Activated CD4-positive, alpha-beta T cell treated with anti-CD3 and anti-CD28 coated beads for 48 hours (primary cell): ENCODE measurements around the gene FRRS1L.
"Not testable (repeated sequence)": the region's sequence is repeated elsewhere in the genome, so short reads cannot be mapped to it uniquely, and the experiment has no call there.

Source experiments
- DNase-seq: peaks from one replicate; pipeline ENCODE4 v3.0.0-alpha.2; 2020

Gene FRRS1L

DNA sequence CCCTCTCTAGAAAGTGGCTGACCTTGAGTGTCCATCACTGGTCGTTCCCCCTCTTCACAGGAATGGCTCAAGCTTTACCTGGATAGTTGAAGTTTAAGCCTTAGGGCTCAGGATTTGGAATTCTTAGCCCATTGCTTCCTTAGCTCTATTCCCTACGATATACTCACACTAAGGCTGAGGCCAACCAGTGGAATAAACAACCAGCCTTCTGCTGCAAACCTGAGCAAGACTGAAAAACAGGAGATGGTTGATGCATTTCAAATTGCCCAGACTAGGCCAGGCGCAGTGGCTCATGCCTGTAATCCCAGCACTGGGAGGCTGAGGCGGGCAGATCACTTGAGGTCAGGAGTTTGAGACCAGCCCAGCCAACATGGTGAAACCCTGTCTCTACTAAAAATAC is 40.4 kb downstream of the FRRS1L start:
- not testable (repeated sequence) for DNase-seq

DNA sequence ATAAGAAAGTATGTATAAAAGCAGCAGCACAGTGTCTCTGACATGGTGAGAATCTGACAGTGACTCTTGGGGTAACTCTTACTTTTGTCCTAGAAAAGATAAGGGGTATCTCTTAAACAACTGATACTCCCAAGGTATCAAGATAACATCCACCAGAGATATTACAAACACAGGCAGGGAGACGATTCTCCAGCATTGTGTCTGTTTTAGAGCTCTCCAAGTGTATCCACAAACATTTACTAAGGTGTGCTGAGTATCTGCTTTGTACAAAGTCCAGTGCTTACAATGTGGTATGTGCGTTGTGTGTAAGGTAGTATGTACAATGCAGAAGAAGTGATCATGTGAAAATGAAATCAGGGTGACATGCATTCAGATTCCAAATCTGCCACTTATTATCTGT is 42.9 kb downstream of the FRRS1L start:
- DNase-seq, result no peak

DNA sequence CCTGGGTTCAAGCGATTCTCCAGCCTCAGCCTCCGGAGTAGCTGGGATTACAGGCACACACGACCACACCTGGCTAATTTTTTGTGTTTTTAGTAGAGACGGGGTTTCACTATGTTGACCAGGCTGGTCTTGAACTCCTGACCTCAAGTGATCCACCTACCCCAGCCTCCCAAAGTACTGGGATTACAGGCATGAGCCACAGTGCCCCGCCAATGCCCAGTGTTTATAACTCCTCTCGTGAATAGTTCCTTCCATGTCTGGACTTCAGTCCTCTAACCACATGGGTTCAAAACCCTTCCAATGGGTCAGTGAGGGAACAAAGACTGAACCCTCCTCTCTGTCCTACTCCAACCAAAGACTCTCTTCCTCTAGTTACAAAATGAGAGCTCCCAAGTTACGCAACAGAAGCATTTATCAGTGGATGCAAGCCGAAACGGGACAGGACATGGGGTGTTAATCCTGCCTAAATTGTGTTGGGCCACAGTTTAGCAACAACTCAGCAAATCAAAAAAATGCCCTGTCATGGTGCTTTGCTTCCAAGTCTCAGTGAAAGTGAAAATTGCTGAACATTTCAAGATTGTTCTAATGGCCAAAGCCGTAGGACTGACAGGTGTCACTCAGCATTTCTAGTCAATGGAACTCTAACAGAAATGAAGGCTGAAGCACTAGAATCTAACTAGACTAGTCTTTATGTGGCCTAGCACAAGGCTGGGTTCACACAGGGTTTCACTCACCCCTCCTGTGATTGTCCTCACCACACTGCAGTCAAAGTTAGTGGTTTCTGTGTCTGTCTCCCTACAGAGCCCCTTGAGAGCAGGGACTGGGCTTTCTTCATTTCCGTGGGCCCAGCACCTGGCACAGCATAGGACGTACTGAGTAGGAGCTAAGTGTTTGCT is 44.1 kb downstream of the FRRS1L start:
- no peak for DNase-seq

DNA sequence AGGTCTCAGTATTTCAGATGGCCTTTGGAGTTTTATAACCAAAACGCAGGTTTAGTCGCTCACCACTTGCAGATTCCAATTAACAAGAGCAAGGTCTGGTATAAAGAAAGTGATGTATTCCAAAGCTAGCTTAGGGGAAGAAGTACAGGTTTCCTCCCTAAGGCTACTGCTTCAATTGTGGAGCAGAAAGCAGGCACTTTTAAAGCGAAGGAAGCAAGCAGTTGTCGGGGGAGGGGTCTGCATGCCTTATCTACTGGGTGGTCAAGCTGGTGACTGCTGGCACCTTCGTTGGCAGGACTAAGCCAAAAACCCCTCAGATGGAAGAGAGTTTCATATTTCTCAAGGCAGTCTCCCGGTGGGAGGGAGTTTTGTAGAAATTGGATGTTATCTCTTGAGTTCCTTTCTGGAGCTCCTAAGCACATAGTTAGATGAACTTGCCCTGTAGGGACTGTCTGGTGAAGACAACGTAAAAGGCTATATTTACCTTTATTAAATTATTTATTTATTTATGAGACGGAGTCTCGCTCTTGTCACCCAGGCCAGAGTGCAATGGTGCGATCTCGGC is 45.7 kb downstream of the FRRS1L start:
- DNase-seq, result no peak

DNA sequence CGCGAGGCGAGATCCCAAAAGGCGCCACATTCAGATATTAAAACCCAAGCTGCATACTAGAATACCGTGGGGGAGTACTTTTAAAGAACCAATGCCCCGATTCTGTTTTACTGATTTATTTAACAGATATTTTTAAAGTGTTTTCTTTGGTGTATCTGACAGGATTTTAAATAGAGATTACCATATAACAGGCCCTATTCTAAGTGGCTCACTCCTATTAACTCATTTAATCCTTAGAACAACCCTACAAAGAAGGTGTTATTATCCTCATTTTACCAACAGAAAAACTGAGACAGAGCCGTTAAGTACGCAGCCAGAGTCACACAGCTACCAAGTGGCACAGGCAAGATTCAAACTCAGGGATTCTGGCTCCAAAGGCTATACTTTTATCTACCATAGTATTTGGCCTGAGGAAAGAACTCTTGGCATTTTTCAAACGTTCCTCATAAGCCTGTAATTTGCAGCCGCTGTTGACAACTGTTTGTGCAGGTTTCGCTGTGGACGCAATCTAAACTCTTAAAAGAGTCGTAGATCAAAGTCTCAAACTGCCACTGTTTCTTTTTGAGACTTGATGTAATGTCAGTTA is 46.8 kb downstream of the FRRS1L start:
- DNase-seq, result no peak

DNA sequence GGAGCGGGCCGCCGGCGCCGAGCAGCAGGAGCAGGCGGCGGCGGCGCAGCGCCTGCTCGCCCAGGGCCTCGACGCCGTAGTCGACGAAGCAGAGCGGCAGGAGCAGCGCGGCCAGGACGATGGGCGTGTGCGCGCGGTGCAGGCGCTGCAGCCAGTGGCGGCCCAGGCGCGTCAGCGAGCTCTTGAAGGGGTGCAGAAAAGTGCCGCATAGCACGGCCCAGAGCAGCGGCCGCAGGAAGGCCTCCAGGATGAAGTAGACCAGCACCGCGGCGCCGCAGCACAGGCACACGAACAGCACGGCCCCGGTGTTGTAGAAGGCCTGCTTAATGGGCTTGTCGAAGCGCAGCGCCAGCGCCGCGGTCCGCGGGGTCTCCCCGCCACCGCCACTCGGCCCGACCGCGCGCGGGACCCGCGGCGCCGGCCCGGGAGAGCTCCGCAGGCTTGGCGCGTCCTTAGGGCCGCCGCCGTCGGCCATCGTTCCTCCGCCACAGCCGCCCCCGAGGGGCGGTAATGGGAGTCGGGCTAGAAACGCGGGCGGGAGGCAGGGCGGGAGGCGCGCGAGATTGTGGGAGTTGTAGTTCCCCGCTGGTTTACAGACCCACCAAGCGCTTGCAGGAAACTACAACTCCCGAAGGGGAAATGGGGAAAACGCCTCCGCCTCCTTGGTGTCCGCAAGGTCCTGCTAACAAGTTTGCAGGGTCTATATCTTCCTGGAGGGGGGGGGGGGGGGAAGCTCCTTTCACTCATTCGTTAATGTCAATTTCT is 47.4 kb downstream of the FRRS1L start, which contains the start of gene TMEM245:
TSS of gene TMEM245 (minus strand) at position 509 of the 765 bp plus-strand sequence. CDS start at position 475, 34 bp downstream.
- peak; percentile 96 for DNase-seq

DNA sequence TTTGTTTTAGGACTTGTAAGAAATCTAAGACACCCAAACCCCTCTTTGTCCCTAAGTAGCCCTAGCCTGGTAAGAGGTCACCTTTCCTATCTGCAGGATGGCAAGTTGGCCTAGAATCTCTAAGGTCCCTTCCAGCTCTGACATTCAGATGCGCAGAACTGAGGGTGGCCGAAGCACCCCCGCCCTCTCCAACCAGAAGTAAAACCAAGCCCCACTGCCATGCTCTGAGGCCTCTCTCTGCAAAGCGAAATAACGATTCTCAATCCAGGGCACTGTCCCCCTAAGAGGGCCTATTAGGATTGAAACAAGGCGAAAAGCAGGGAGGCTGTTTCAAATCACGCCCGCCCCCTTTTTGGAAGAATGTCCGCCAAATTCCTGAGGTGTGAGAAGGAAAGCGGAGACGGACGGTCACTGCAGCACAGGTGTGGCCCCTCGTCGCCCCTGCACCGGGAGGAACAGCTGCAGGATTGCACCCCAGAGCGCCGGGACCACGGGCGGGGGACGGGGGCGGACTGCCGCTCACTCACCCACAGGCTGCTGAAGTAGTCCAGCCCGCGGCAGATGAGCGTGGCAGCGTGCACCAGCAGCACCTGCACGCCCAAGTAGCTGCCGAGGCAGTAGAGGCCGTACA is 48.1 kb downstream of the FRRS1L start:
- DNase-seq, result peak; percentile 21

DNA sequence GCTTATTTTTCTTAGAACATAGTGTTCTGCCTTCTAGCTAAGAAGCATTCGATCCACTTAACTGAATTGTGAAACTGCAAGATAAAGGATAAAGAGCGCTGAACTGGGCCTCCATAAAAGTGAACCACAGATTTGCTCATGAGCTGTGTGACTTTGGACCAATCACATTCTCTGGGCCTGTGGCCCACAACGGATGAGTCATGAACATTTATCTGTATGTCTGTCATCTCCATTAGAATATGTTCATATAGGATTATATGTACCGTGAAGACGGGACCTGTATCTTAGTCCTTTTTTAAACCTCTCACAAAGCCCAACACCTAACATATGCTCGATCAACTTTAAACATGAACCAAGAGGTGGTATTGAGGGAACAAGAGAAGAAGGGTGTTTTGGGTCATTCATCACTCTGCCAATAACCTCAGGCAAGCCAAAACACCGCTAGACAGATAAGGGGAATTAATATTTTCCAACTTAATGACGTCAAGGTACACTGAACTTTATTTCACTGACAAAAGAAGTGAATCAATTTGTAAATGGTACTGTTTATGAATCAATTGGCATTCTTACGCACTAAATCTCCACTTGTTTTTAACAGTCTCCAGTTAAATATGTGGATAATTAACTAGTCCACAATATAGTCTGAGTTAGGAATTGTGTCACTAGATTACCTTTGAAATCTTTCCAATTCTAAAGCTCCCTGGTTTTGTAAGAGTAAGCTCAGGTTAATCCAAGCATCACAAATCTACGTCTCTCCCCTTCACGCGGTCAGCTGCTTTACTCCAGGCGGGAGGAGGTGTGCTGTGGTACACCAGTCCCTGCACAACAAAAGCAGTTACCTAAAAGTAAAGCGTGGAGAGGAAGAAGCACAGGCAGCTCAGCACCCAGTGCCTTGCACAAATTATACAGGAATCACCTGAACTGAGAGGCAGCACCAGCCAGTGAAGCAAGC is 48.9 kb downstream of the FRRS1L start:
- peak; percentile 69 for DNase-seq

DNA sequence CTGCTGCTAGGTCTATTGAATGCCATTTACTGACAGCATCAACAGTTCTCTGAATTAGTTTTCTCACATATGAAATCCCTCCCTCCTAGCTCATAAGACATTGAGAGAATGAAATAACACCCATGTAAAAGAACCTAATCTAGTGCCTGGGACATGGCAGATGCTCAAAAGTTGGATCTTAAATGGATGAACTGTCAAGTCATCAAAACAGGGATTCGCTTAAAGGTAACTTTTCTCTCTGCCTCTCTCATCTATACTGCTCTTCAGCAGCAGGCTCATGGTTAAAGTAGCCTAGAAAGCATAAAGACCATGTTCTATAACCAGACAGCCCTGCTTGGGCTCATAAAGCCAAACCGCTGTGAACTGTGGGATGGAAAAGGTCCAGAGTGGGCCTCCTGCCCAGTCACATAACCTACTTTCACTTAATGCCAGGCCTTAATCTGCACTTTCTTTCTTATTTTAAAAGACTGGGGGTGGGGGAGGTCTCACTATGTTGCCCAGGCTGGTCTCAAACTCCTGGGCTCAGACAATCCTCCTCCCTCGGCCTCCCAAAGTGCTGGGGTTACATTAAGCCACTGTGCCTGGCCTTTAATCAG is 51.0 kb downstream of the FRRS1L start:
- DNase-seq, result no peak

DNA sequence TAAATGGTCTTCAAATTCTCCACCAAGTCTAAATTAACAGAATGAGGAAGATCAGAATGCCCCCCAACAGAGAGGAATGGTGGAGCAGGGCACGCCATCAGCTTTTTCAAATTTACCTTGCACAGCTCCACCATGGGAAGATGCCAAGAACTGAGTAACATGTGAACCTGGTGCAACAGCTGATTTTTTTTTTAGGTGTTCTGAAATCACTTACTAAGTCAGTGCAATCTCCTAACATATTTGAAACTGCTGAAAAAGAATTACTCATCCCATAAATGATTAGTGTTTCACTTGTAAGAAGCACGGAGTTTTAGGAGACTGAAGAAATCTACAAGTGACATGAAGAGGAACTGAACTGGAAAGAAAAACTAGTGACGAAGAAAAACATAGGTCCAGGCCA is 52.4 kb downstream of the FRRS1L start:
- no peak for DNase-seq

DNA sequence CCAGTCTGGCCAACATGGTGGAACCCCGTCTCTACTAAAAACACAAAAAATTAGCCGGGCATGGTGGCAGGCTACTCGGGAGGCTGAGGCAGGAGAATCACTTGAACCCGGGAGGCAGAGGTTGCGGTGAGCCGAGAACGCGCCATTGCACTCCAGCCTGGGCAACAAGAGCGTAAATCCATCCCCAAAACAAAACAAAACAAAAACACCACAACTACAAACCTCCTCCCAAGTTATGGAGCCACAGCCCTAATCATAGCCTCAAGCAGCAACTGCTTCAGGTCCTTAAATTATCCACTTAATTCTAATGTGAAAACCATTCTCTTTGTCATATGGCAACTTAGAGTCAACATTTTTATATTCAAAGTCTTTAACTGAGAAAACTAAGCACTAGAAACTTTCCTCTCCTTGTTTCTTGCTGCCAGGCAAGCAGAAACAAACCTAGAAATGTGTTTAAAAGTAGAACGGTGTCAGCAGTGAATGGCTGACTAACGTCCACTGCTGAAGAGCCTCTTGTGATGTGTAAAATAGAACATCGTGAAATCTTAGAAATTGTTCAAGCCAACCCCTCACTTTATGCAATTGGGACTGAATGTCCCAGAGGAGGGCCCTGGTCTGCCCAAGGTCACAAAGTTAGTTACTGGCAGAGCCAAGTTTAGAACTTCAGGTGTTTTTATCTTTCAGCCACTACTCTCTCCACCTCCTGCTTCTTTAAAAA is 53.0 kb downstream of the FRRS1L start:
- DNase-seq, result no peak

DNA sequence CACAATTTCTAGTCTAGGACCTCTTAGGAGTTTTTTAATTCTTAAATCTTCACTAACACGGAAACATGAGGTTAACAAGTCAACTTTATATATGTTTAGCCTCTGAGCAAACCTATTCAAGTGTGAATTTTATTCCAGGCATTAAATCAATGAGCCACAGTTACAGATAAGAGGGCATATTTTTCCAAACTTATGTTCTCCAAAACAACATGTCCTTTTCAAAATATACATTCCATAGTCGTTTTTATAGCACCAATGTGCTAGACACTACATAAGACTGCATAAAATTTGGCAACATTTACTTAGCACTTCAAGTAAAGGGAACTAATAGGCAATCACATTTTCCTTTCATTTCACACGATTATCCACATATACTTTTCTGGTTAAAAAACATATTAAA is 53.8 kb downstream of the FRRS1L start:
- DNase-seq, result no peak

DNA sequence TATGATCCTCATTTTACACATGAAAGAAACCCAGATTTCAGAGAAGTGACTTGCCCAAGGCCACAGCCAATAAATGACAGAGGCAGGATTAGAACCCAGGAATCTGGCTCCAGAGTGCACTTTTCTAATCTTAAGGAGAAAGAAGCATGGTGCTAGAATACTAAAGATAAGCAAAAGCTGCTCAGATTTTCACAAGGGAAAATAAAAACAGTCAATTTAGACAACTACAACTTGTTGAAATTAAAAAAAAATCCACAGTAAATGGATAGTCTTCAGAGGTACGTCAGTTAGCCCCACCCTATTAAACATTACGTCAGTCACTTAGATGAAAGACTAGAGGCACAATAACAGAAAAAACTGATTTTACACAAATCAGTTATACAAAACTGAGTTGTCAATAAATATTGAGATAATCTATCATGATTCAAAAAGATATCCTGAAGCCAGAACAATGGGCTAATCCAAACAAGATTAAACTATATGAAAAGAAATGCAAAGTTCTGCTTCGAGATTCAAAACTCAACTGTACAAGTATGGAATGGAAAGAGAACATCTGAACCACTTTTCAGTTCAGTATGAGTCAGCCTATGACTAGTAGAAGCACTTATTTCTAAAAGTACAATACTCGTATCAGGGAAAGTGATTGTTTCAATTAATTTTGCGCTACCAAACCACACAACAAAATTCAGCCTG is 56.6 kb downstream of the FRRS1L start:
- no peak for DNase-seq

DNA sequence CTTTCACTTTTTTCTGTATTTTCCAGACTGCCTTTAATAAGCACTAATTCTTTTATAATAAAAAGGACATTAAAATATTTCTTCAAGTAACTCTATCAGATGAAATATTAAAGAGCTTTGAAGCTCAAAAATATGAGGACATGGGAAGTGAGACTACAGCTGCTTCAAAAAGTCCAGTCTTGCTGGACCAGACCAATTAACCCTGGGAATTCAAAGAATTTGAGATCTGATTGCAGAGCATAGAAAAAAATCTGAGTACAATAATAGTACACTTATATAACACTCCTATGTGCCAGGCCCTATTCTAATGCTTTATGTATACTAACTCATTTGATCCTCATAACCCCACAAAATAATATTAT is 57.1 kb downstream of the FRRS1L start:
- no peak for DNase-seq

DNA sequence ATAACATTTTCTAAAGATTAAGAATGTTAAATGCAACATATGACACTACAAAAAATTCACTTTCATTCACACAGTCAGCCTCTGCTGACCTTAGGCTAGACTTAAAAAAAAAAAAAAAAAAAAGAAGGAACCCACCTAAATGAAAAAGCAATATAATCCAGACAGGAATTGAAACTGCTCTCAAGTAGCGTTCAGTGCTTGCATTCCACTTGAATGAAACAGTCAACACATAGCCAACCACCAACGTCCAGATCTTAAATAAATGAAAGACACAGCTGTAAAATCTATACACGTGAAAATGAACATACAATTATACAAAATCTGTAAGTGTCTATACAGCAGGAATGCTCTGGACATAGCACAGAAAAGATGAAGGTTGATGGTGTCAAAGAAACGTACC is 58.7 kb downstream of the FRRS1L start:
- DNase-seq, result no peak

DNA sequence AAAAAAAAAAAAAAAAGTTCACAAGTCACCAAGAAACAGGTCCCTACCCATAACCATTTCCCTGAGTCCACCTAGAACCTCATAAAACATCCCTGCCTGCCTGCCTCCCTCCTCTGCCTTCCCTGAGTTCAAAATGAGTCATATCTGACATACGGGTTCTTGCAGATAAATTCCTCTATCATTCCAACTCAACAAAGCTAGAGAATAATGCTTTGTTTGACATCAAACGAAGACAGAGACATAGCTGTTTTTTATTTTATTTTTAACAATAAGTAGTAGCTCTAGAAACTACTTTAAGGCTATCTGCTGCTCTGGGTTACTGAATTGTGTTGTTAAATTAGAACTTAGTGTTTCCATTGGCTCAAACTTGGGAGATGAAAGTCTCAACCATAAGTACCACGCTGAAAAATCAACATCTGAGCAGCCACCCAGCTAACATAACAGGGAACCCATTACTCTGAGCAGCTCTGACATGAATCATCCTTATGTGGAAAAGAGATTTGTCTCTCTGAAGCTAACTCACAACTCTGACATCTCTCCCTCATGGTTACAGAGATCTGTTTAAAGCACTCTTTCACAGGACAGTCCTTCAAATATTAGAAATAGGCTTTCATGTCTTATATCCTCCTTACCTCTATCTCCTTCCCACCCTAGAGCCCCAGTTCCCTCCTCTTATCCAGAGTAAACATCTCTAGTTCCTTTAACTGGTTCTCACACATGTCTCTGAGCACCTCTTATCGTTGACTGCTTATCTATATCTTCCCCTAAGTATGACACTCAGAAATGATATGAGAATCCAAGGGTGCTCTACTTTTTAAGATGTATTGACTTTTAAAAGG is 59.4 kb downstream of the FRRS1L start:
- peak; percentile 32 for DNase-seq

DNA sequence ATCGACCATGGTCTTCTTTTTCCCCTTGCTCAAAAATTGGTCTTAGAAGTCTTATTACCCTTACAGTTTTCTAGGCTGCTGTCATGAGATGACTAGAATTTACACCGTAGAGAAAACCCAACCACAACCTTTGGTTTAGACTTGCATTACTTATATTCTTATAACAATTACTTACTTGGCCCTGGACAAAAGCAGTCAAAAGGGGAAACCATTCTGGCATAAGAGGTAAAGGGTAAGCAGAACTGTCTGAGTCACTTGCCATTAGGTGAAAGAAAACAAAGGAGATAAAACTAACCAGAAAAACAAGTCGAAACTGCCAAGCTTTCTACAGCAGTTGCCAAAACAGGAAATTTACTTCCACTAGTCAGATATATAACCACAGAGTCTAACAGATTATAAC is 65.2 kb downstream of the FRRS1L start:
- no peak for DNase-seq

DNA sequence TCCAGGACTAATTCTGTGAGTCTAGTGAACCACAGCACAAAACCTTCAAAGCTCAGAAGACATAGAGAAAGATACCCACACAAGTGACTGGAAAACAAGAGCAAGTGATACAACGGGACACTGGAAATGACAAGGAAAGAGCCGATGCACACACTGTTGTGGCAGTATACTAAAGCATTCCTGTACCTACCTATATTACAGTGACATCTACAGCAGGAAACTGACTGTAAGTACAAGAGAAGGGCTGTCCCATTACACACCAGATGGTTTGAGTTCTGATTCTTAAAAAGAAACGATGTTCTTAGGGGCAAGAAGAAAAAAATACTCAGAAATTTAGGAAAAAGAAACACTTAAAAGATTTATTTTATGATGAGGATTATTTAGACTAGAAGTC is 65.8 kb downstream of the FRRS1L start:
- no peak for DNase-seq
